NB4 (cell line): ENCODE measurements around the gene GLRX3.
"Not testable (repeated sequence)": the region's sequence is repeated elsewhere in the genome, so short reads cannot be mapped to it uniquely, and the experiment has no call there.

Experiments used
- MAX ChIP-seq: IDR thresholded peaks from 2 replicates; pipeline ENCODE4 v1.6.1; 2011; ENCODE audit warnings: low read depth, low read length
- POLR2A ChIP-seq: IDR thresholded peaks from 2 replicates; pipeline ENCODE4 v1.6.1; 2011; ENCODE audit warnings: mild to moderate bottlenecking; ENCODE audit not compliant: insufficient read length; ENCODE audit errors: extremely low read depth
- TF ChIP-seq, protein P1 (sequence below): IDR thresholded peaks from one replicate; pipeline ENCODE4 v1.5.1; 2012; ENCODE audit warnings: low read depth, low read length

- TF ChIP-seq, protein P1, sequence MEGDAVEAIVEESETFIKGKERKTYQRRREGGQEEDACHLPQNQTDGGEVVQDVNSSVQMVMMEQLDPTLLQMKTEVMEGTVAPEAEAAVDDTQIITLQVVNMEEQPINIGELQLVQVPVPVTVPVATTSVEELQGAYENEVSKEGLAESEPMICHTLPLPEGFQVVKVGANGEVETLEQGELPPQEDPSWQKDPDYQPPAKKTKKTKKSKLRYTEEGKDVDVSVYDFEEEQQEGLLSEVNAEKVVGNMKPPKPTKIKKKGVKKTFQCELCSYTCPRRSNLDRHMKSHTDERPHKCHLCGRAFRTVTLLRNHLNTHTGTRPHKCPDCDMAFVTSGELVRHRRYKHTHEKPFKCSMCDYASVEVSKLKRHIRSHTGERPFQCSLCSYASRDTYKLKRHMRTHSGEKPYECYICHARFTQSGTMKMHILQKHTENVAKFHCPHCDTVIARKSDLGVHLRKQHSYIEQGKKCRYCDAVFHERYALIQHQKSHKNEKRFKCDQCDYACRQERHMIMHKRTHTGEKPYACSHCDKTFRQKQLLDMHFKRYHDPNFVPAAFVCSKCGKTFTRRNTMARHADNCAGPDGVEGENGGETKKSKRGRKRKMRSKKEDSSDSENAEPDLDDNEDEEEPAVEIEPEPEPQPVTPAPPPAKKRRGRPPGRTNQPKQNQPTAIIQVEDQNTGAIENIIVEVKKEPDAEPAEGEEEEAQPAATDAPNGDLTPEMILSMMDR = not testable (repeated sequence)
- not testable (repeated sequence) for TF ChIP-seq POLR2A, MAX
Measured at GRCh38 chr10:130108146-130108545, 28.0 kb upstream of the GLRX3 start.
